ENCODE results near the gene RPS27.
A peak's percentile ranks its signal among the peaks of the same experiment; 100 is the strongest.

The RPS27 gene

DNA sequence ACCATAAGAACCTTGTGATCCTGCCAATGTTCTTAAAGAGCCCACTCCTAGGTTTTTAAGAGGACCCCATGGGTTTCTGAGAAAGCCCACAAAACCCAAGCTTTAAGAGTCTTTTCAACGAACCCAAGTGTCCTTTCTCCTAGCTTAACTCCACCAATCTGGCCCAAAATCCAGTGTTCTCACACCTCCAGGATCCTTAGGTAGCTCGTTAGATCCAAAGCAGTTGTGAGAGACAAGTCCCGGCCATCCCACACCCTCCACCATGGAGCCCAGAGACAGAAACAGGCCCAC, 45.8 kb upstream of the RPS27 start:
- Histone ChIP-seq H3K27ac (peak overlapping the region; percentile 94 to 98), H3K4me1 (peaks cover 0 to 31% (median 15%) of the 10 kb centered on the region in 4 donors), H3K9me3 (no peaks in the 10 kb centered on the region), H3K4me3 (peak overlapping the region; percentile 87 to 93), H3K36me3 (peaks cover 40 to 68% (median 52%) of the 10 kb centered on the region in 3 donors), H3K27me3 (no peaks in the 10 kb centered on the region)
- intact Hi-C loops (cut with DNase I; ENCODE audit: low total_unique reads), result loop anchor here (5.0 to 10.0 kb wide), 2 partner anchors 43 to 270 kb away; partner anchors contain the start of genes ILF2, NPR1 and RAB13
- TF ChIP-seq, protein P1, sequence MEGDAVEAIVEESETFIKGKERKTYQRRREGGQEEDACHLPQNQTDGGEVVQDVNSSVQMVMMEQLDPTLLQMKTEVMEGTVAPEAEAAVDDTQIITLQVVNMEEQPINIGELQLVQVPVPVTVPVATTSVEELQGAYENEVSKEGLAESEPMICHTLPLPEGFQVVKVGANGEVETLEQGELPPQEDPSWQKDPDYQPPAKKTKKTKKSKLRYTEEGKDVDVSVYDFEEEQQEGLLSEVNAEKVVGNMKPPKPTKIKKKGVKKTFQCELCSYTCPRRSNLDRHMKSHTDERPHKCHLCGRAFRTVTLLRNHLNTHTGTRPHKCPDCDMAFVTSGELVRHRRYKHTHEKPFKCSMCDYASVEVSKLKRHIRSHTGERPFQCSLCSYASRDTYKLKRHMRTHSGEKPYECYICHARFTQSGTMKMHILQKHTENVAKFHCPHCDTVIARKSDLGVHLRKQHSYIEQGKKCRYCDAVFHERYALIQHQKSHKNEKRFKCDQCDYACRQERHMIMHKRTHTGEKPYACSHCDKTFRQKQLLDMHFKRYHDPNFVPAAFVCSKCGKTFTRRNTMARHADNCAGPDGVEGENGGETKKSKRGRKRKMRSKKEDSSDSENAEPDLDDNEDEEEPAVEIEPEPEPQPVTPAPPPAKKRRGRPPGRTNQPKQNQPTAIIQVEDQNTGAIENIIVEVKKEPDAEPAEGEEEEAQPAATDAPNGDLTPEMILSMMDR (IDR thresholded peaks at IDR 0.05), result no peak
- no peak for DNase-seq

DNA sequence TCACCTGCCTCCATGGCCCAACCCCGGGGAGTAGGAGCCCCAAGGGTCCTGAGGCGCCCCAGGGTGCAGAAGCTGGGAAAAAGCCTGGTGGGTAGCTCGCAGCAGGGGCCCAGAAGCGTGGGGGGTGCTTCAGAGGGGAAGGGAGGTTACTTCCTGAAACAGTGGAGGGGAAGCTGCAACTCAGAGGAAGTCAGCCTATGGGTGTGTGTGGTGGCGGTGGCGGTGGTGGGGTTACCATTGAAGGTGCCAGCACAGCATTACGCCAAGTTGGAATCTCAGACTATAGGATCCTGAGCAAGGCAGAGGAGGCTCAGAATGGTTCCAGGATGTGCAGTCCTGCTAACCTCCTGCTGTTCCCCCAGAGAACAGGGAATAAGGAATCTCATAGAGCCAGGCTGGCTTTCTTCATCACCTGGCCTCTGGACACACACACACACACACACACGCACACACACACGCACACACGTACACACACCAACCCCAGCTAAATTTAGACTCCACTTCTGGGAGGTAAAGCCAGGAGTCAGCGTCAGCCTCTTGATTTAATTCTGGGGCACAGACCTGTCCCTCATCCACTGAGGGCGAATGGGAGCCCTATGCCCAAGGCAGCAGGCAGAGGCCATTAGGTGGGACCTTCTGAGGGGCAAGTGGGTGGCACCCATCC, 45.3 kb upstream of the RPS27 start:
- no peaks in the 10 kb centered on the region for H3K9me3 ChIP-seq
- peak overlapping the region; percentile 94 to 98 for H3K27ac ChIP-seq
- peak; percentile 63 to 86 for DNase-seq
- H3K4me1 ChIP-seq, result peaks cover 0 to 31% (median 15%) of the 10 kb centered on the region in 4 donors
- TF ChIP-seq, protein P1 (IDR thresholded peaks at IDR 0.05), result no peak
- intact Hi-C loops (cut with DNase I; ENCODE audit: low total_unique reads), result loop anchor here (5.0 to 10.0 kb wide), 2 partner anchors 42 to 270 kb away; partner anchors contain the start of genes ILF2, NPR1 and RAB13
- H3K36me3 ChIP-seq, result peaks cover 39 to 68% (median 52%) of the 10 kb centered on the region in 3 donors
- peak overlapping the region; percentile 87 to 93 for H3K4me3 ChIP-seq
- no peaks in the 10 kb centered on the region for H3K27me3 ChIP-seq

DNA sequence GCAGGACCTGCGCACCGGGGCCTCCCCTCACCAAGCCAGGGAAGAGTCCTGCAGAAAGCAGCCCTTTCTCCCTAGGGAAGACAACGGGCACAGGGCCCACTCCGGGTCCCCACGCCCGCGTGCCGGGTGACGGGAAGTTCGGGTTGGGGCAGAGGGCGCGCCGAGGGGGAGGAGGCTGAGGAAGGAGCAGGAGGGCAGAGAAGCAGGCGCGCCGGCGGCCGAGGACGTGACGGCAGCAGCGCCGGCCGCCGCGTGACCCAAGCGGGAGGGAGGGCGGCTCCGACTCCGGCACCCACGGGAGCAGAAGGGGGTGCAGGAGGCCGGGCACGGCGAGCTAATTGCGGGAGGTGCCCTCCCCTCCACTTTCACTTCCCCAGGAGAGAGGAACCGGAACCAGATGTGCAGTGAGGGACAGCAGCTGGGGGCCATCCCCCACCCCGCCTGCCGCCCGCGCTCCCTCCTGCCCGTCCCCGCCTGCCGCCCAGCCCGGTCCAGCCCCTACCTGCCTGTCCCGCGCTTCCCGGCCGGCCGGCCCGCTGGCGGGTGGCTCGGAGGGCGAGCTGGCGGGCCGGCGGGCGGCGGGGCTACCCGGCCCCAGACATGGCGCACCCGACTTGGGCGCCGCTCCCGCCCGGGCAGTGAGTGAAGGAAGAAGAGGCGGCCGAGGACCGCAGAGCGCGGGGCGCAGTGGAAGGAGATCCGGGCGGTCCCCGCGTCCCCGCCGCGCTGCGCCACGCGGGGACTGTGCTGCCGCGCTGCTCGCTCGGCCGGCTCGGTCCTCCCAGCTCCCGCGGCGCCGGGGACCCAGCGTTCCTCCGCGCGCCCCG, 44.6 kb upstream of the RPS27 start:
- Histone ChIP-seq H3K4me3 (peak overlapping the region; percentile 87 to 93), H3K9me3 (no peaks in the 10 kb centered on the region), H3K27ac (peak overlapping the region; percentile 94 to 98), H3K27me3 (no peaks in the 10 kb centered on the region), H3K36me3 (peaks cover 39 to 68% (median 52%) of the 10 kb centered on the region in 3 donors), H3K4me1 (peaks cover 0 to 31% (median 15%) of the 10 kb centered on the region in 4 donors)
- peak; percentile 87 to 95 for DNase-seq
- intact Hi-C loops (cut with DNase I; ENCODE audit: low total_unique reads), result loop anchor here (2.0 to 10.0 kb wide), 3 partner anchors 41 to 271 kb away; partner anchors contain the start of genes ILF2, NPR1 and RAB13
- TF ChIP-seq, protein P1 (IDR thresholded peaks at IDR 0.05), result no peak

DNA sequence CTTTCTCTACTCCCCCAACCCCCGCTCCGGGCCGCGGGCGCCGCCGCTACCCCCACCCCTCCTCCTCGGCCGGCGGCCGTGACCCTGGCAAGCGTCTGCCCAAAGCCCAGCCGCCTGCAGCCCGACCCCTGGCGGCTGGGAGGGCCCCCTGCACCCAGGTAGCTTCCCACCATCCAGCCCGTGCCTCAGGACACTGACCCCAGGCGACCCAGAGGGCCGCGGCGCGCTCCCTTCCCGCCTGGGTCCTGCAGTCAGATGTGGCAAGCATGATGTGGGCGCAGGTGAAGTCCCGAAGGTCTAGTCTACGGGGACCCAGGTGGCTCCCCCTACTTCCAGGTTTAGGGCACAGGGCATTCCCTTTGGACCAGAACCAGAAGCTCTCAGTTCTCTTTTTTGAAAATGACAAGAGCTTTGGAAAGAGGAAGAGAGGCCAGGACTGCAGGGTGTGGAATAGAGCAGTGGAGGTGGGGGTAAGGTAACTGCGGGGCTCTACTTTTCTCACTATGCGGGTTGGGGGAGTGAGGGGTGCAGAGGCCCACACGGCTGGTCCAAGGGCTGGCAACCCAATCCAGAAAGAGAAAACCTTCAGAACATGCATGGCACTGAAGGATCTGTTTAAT, 43.8 kb upstream of the RPS27 start, which contains the start of gene DENND4B:
DENND4B (minus strand) TSS at position 97 of the 620 bp plus-strand sequence. CDS start 2,344 bp downstream, outside the sequence.
- intact Hi-C loops (cut with DNase I; ENCODE audit: low total_unique reads), result loop anchor here (2.0 to 10.0 kb wide), 3 partner anchors 41 to 272 kb away; partner anchors contain the start of genes ILF2, NPR1 and RAB13
- peak; percentile 75 to 90 for DNase-seq
- TF ChIP-seq, protein P1 (IDR thresholded peaks at IDR 0.05), result peak; percentile 85 to 98
- H3K27me3 ChIP-seq, result no peaks in the 10 kb centered on the region
- H3K4me3 ChIP-seq, result peak within 1 kb of the TSS; percentile 87 to 93
- no peaks in the 10 kb centered on the region for H3K9me3 ChIP-seq
- peaks cover 0 to 31% (median 15%) of the 10 kb centered on the region in 4 donors for H3K4me1 ChIP-seq
- H3K27ac ChIP-seq, result peak within 1 kb of the TSS; percentile 94 to 98
- H3K36me3 ChIP-seq, result peaks cover 39 to 68% (median 52%) of the 10 kb centered on the region in 3 donors

DNA sequence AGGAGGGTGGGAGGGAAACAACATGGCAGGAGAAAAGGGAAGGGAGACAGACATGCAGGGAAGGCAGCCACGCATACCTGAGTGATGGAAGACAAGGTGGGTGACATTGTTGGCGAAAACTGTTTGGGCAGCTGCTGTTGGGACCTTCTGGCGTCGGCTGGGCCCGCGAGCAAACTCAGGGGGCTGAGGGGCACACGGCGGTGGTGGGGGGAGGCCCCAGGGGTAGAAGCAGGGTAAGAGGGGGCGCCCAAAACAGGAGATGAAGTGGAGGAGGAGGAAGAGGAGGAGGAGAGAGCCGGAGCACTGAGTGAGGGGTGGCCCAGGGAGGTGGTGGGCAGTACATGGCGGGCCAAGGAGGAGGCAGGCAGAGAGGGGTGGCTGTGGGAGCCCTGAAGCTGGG, 39.4 kb upstream of the RPS27 start:
- TF ChIP-seq, protein P1 (IDR thresholded peaks at IDR 0.05), result no peak
- DNase-seq, result no peak
- Histone ChIP-seq H3K4me3 (no peak overlapping the region), H3K4me1 (peaks cover 0 to 28% (median 14%) of the 10 kb centered on the region in 4 donors), H3K36me3 (peaks cover 58 to 76% (median 72%) of the 10 kb centered on the region in 3 donors), H3K27ac (no peak overlapping the region), H3K27me3 (no peaks in the 10 kb centered on the region), H3K9me3 (no peaks in the 10 kb centered on the region)
- intact Hi-C loops (cut with DNase I; ENCODE audit: low total_unique reads), result no loop called here
